Measurements from ENCODE around the gene CACNA1I.
"Not testable (repeated sequence)": the region's sequence is repeated elsewhere in the genome, so short reads cannot be mapped to it uniquely, and the experiment has no call there.

The CACNA1I gene

GRCh38 chr22:39724390-39724789, 153.8 kb downstream of the CACNA1I start:
- DNase-seq: no peak

GRCh38 chr22:39724857-39725256, 154.3 kb downstream of the CACNA1I start:
- no peak for DNase-seq

DNA sequence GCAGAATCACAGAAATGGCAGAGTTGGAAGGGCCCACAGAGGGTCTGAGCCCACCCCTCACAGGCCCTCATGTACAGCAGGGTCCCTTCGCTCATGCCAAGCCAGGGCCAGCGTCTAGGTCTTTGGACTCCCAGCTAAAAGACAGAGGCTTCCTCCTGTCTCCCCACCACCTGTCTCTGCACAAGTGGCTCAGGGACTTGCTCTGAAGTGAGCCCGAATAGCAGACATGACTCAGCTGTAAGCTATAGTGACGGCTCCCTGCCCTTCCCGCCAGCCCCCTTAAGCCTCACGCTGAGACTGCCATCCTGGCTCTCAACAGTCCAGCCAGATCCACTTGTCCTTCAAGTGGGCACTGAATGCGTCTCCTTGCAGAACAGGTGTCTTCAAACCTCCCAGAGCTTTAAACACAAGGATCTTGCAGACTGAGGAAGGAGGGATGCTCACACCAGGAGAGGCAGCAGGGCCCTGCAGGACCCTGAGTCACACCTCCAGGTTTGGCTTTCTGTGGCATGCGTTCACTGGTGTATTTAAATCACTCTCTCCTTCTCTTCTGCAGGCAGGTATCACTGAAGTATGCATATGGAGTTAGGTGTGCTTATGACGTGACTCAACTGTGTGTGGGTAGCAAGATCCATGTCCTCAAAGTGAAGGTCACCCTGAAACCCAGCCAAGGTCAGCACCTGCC, 154.9 kb downstream of the CACNA1I start:
- DNase-seq: no peak

DNA sequence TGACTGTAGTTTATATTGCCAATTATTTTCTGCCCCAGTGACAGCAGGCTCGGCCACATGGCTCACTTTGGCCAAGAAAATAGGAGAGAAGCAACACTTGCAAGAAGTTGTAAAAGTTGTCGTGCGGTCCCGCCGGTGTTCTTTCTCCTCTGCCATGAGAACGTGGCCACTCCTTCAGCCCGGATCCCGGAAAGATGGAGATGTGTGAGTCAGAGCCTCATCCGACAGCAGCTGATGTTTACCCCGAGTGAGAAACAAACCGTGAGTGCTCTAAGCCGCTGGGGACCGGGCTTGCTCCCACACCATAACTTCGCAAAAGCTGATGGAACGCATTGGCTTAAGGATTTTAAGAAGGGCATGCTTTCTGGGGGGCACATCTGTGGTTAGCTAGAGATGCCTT, 157.0 kb downstream of the CACNA1I start:
- no peak for DNase-seq

GRCh38 chr22:39728236-39728860, 157.8 kb downstream of the CACNA1I start:
- DNase-seq: no peak

GRCh38 chr22:39729141-39729934, 158.8 kb downstream of the CACNA1I start:
- DNase-seq: no peak

GRCh38 chr22:39731481-39731880, 160.9 kb downstream of the CACNA1I start:
- DNase-seq: no peak

DNA sequence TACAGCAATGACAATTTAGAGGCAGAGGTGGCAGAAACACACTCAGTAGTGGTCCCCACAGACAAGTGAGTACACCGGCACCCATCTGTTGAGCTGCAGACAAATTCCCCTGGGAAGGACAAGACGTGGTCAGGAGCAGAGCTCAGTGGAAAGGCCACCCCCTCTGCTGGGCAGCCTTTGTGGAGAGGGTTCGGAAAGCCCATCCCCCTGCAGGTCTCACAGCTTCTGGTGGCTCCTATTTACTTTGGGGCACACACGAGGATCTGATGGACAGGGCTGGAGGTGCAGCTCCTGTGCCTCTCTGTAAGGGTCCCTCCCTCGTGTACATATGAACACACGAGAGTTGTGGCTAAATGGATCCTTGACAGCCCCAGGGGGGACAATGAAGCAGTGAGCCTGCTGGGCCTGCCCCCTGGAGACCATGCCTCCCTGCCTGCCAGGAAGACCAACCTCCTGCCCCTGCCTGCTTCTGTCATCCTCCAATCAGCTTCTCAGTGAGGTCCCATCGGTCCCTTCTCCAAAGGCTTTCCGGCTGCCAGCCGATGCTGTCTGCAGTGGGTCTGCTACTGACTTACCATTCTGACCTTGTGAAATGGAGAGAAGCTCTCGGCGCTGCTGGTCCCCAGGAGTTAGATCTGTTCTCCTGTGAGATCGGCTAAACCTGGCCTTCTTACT, 161.5 kb downstream of the CACNA1I start:
- DNase-seq: no peak

- DNase-seq: no peak
Observed at GRCh38 chr22:39732625-39733024, 162.1 kb downstream of the CACNA1I start.

DNA sequence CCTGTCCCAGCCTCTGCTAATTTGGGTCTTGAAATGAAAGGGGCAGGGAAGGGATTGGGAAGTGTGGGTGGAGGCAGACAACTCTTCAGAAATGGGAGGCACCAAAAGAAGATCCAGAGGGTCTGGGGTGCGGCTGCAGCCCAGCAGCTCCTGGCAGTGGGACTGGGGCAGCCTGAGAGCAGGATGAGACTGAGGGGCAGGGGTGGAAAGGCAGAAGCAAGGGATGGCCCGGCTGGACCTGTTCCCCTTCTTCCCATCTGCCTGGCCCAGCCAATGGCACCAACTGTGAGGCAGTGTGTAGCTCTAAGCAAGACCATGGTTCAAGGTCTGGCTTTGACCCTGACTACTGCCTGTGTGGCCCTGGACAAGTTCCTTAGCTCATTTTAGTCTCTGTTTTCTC, 162.6 kb downstream of the CACNA1I start:
- no peak for DNase-seq

DNA sequence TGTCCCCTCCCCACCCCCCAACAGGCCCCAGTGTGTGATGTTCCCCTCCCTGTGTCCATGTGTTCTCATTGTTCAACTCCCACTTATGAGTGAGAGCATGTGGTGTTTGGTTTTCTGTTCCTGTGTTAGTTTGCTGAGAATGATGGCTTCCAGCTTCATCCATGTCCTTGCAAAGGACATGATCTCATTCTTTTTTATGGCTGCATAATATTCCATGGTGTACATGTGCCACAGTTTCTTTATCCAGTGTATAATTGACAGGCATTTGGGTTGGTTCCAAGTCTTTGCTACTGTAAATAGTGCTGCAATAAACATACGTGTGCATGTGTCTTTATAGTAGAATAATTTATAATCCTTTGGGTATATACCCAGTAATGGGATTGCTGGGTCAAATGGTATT, 163.5 kb downstream of the CACNA1I start:
- not testable (repeated sequence) for DNase-seq

- no peak for DNase-seq
Observed at GRCh38 chr22:39734866-39735265, 164.3 kb downstream of the CACNA1I start.

DNA sequence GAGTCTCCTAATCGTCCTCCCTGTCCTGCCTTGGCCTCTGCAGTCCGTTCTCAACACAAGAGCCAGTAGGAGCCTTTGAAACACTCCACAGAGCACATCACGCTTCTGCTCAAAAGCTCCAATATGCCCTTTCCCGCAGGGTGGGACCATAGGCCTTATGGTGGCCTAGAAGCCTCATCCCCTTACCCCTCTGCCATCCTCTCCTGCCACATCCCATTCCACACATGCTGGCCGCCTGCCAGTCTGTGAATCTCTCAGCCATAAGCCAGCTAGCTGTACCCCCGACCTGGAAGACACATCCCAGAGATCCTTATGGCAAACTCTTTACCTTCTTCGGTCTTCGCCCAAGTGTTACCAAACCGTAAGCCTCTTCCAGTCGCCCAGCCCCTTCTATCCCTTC, 165.2 kb downstream of the CACNA1I start:
- no peak for DNase-seq

GRCh38 chr22:39738746-39739145, 168.2 kb downstream of the CACNA1I start:
- no peak for DNase-seq

All from activated CD4-positive, alpha-beta T cell treated with anti-CD3 and anti-CD28 coated beads, Interleukin-2, amount 50 U/mL, for 48 hours (primary cell).